NT2/D1 (cell line): ENCODE measurements around the gene CHRNA3.

ENCODE experiments used
- DNase-seq: peaks from one replicate; pipeline ENCODE4 v3.0.0-alpha.2; 2011; ENCODE audit warnings: low read depth, low spot score
- H3K27me3 ChIP-seq: 2 replicates; pipeline ENCODE4 v1.6.0; 2011; ENCODE audit warnings: mild to moderate bottlenecking; ENCODE audit not compliant: insufficient read length, insufficient read depth
- H3K36me3 ChIP-seq: 2 replicates; pipeline ENCODE4 v1.6.1; 2011; ENCODE audit warnings: mild to moderate bottlenecking, low read length, mixed read lengths; ENCODE audit not compliant: insufficient read depth, insufficient read length
- H3K4me1 ChIP-seq: 2 replicates; pipeline ENCODE4 v1.5.1; 2011; ENCODE audit not compliant: insufficient read depth, insufficient read length
- H3K4me3 ChIP-seq: 2 replicates; pipeline ENCODE4 v1.5.1; 2011; ENCODE audit warnings: low read depth; ENCODE audit not compliant: insufficient read length
- H3K9ac ChIP-seq: 2 replicates; pipeline ENCODE4 v1.6.0; 2011; ENCODE audit warnings: low read depth; ENCODE audit not compliant: insufficient read length
- H3K9me3 ChIP-seq: 2 replicates; pipeline ENCODE4 v1.5.1; 2011; ENCODE audit warnings: mild to moderate bottlenecking, low read length; ENCODE audit not compliant: insufficient read depth
- SUZ12 ChIP-seq: IDR thresholded peaks from 2 replicates; pipeline ENCODE4 v1.6.1; 2011; ENCODE audit not compliant: insufficient read length, insufficient read depth; ENCODE audit errors: extremely low read depth
- YY1 ChIP-seq: IDR thresholded peaks from 2 replicates; pipeline ENCODE4 v1.6.1; 2011; ENCODE audit not compliant: insufficient read length, insufficient read depth

Gene CHRNA3

DNA sequence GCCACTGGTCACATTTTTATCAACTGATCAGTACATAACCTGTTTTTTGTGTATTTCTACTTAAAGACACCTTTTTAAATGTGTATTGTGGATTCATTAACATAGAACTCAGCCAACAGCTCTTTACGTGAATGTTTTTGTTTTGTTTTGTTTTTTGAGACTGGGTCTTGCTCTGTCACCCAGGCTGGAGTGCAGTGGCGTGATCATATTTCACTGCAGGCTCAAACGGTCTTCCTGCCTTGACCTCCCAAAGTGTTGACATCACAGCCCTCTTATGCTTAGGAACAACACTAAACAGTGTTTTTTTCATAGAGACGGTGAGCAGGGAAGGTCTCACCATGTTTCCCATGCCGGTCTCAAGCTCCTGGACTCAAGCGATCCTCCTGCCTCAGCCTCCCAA lies 70.6 kb downstream of the CHRNA3 start:
- Histone ChIP-seq H3K9me3 (no peaks in the 10 kb centered on the region), H3K4me3 (no peak overlapping the region), H3K9ac (no peak overlapping the region), H3K4me1 (no peaks in the 10 kb centered on the region), H3K36me3 (peaks cover 60% of the 10 kb centered on the region), H3K27me3 (no peaks in the 10 kb centered on the region)
- TF ChIP-seq YY1 = no peak
- TF ChIP-seq SUZ12 = no peak
- DNase-seq = no peak
